SK-N-SH (cell line): ENCODE data around the gene NBEAL2. TPM values are rescaled to one million over a fixed set of nuclear protein-coding genes. Genes with fewer than 3 reads are reported as not detected.

ENCODE experiments used
- CTCF ChIA-PET: fragments of 300-600, 350-600 bp; formaldehyde crosslinking; extraction: SDS; loops from one replicate; lab custom pipeline; 2021; lab: Yijun Ruan, JAX
- POLR2A ChIA-PET: fragments of 350-600 bp; sonication (Branson Sonifier 250); formaldehyde crosslinking; extraction: SDS; loops from one replicate; lab custom pipeline; 2020; ENCODE audit warnings: antibody characterized with exemption, inconsistent platforms; lab: Yijun Ruan, JAX
- DNase-seq: peaks from one replicate; pipeline ENCODE4 v3.0.0; 2012
- H2AFZ ChIP-seq: fragments of 200-600 bp; sonication (generic); 2 replicates; pipeline ENCODE4 v1.8.1; 2016; ENCODE audit warnings: antibody characterized with exemption, mild to moderate bottlenecking, low read depth
- H3F3A ChIP-seq: fragments of 200-600 bp; sonication (generic); replicated peaks from 2 replicates; pipeline ENCODE3; 2016; ENCODE audit warnings: antibody characterized with exemption, mild to moderate bottlenecking; ENCODE audit not compliant: insufficient read depth
- H3K27ac ChIP-seq, 2 experiments: fragments of 200-500 bp in 1 of 2; fragments of 200-600 bp in 1 of 2; sonication (Bioruptor generic) in 1 of 2; sonication (generic), shearing (Covaris generic) in 1 of 2; 2 replicates each; pipeline versions ENCODE4 v1.5.1 to v1.6.1; 2014 to 2016; ENCODE audit warnings: low read depth in 2 of 2, inconsistent platforms in 1 of 2, low read length in 1 of 2, mild to moderate bottlenecking in 1 of 2, mixed read lengths in 1 of 2
- H3K27me3 ChIP-seq: fragments of 200-600 bp; sonication (generic), shearing (Covaris generic); 2 replicates; pipeline ENCODE4 v1.6.1; 2016; ENCODE audit warnings: mixed run types; ENCODE audit not compliant: insufficient read depth
- H3K36me3 ChIP-seq, 2 experiments: fragments of 200-500 bp in 1 of 2; fragments of 200-600 bp in 1 of 2; sonication (Bioruptor generic) in 1 of 2; sonication (generic) in 1 of 2; replicated peaks in 1 of 2; 2 replicates each; pipeline versions ENCODE3 to v1.5.1; 2014 to 2016; ENCODE audit warnings: low read length in 1 of 2, mild to moderate bottlenecking in 1 of 2; ENCODE audit not compliant: insufficient read depth in 2 of 2, control insufficient read depth in 1 of 2
- H3K4me1 ChIP-seq, 2 experiments: fragments of 200-500 bp in 1 of 2; fragments of 200-600 bp in 1 of 2; sonication (Bioruptor generic) in 1 of 2; sonication (generic), shearing (Covaris generic) in 1 of 2; 2 replicates each; pipeline versions ENCODE4 v1.5.1 to v1.6.1; 2014 to 2016; ENCODE audit warnings: low read depth in 1 of 2, low read length in 1 of 2, mixed run types in 1 of 2; ENCODE audit not compliant: insufficient read depth in 2 of 2, control insufficient read depth in 1 of 2
- H3K4me2 ChIP-seq: fragments of 200-600 bp; sonication (generic), shearing (Covaris generic); 2 replicates; pipeline ENCODE4 v1.6.1; 2017; ENCODE audit warnings: mixed run types
- H3K4me3 ChIP-seq, 2 experiments: fragments of 200-500 bp in 1 of 2; fragments of 200-600 bp in 1 of 2; sonication (Bioruptor generic) in 1 of 2; sonication (generic), shearing (Covaris generic) in 1 of 2; 2 replicates each; pipeline versions ENCODE4 v1.5.1 to v1.8.1; 2014 to 2016; ENCODE audit warnings: low read depth in 2 of 2, inconsistent platforms in 1 of 2, low read length in 1 of 2, mild to moderate bottlenecking in 1 of 2, mixed read lengths in 1 of 2, moderate library complexity in 1 of 2
- H3K79me2 ChIP-seq: fragments of 200-600 bp; sonication (generic); 2 replicates; pipeline ENCODE4 v1.8.1; 2017; ENCODE audit warnings: mild to moderate bottlenecking; ENCODE audit not compliant: insufficient read depth
- H3K9ac ChIP-seq: fragments of 200-600 bp; sonication (generic); 2 replicates; pipeline ENCODE4 v1.6.1; 2017; ENCODE audit warnings: mixed run types
- H3K9me2 ChIP-seq: fragments of 200-600 bp; sonication (generic); 2 replicates; pipeline ENCODE4 v1.6.1; 2017; ENCODE audit warnings: mixed run types
- H3K9me3 ChIP-seq: fragments of 200-600 bp; sonication (generic); 2 replicates; pipeline ENCODE4 v1.6.1; 2017; ENCODE audit warnings: mixed run types, mild to moderate bottlenecking, moderate library complexity
- H4K20me1 ChIP-seq: fragments of 200-600 bp; sonication (generic); 2 replicates; pipeline ENCODE4 v1.6.1; 2017; ENCODE audit warnings: mild to moderate bottlenecking, mixed run types; ENCODE audit not compliant: insufficient read depth
- CHD2 ChIP-seq: fragments of 150-350 bp; IDR thresholded peaks from 2 replicates; pipeline ENCODE4 v1.6.1; 2018; ENCODE audit warnings: low read length; ENCODE audit not compliant: partially characterized antibody
- CTCF ChIP-seq: fragments of 200-600 bp; sonication (generic); IDR thresholded peaks from 2 replicates; pipeline ENCODE4 v1.6.1; 2017; ENCODE audit warnings: antibody characterized with exemption, mild to moderate bottlenecking, moderate library complexity
- ELF1 ChIP-seq: IDR thresholded peaks from 2 replicates; pipeline ENCODE4 v1.4.0; 2012
- EZH2phosphoT487 ChIP-seq: fragments of 200-600 bp; sonication (generic); IDR thresholded peaks from 2 replicates; pipeline ENCODE4 v1.6.1; 2017; ENCODE audit warnings: low read depth, mixed run types, mild to moderate bottlenecking, antibody characterized with exemption, moderate library complexity, borderline replicate concordance
- FOSL2 ChIP-seq: IDR thresholded peaks from 2 replicates; pipeline ENCODE4 v1.4.0; 2012; ENCODE audit warnings: low read depth, mild to moderate bottlenecking, moderate library complexity, borderline replicate concordance
- FOXJ3 ChIP-seq: sonication (generic); formaldehyde crosslinking; IDR thresholded peaks from 2 replicates; pipeline ENCODE4 v1.5.1; 2020; ENCODE audit warnings: mild to moderate bottlenecking, missing genetic modification reagents
- FOXM1 ChIP-seq: IDR thresholded peaks from 2 replicates; pipeline ENCODE4 v1.4.0; 2012; ENCODE audit warnings: low read depth, mild to moderate bottlenecking
- IRF3 ChIP-seq: fragments of 150-350 bp; IDR thresholded peaks from 2 replicates; pipeline ENCODE4 v1.6.1; 2016; ENCODE audit warnings: mild to moderate bottlenecking, low read depth, low read length
- JUND ChIP-seq: IDR thresholded peaks from 2 replicates; pipeline ENCODE4 v1.4.0; 2012
- MEF2A ChIP-seq: IDR thresholded peaks from 2 replicates; pipeline ENCODE4 v1.4.0; 2012; ENCODE audit warnings: low read depth, borderline replicate concordance
- MXI1 ChIP-seq: IDR thresholded peaks from 2 replicates; pipeline ENCODE4 v1.6.1; 2012; ENCODE audit warnings: mild to moderate bottlenecking, low read depth, low read length, improper control_type of control experiment
- NRF1 ChIP-seq: IDR thresholded peaks from 2 replicates; pipeline ENCODE4 v1.6.1; 2012; ENCODE audit warnings: low read depth, mild to moderate bottlenecking, low read length
- PBX3 ChIP-seq: IDR thresholded peaks from 2 replicates; pipeline ENCODE4; 2012
- RAD21 ChIP-seq: IDR thresholded peaks from 2 replicates; pipeline ENCODE4 v1.6.1; 2012; ENCODE audit warnings: mild to moderate bottlenecking, low read length
- RCOR1 ChIP-seq: fragments of 150-350 bp; IDR thresholded peaks from 2 replicates; pipeline ENCODE4 v1.6.1; 2017; ENCODE audit warnings: antibody characterized with exemption, low read length
- RFX5 ChIP-seq: IDR thresholded peaks from 2 replicates; pipeline ENCODE4 v1.6.1; 2012; ENCODE audit warnings: mild to moderate bottlenecking, improper control_type of control experiment, low read length
- RXRA ChIP-seq: IDR thresholded peaks from 2 replicates; pipeline ENCODE4 v1.4.0; 2012; ENCODE audit warnings: low read depth, mild to moderate bottlenecking, borderline replicate concordance
- SMC3 ChIP-seq: IDR thresholded peaks from 2 replicates; pipeline ENCODE4 v1.6.1; 2012; ENCODE audit warnings: low read depth, low read length, improper control_type of control experiment
- TCF12 ChIP-seq: IDR thresholded peaks from 2 replicates; pipeline ENCODE4 v1.4.0; 2012
- USF2 ChIP-seq: fragments of 150-350 bp; IDR thresholded peaks from 2 replicates; pipeline ENCODE4 v1.6.1; 2017; ENCODE audit warnings: antibody characterized with exemption, low read length, low read depth, borderline replicate concordance
- WGBS: methylation state at CpG from one replicate; pipeline ENCODE4 v1.1.6; 2017; ENCODE audit warnings: low lambda C conversion rate; 5-methylcytosine and 5-hydroxymethylcytosine counted together
- polyA plus RNA-seq, 3 experiments: library from polyadenylated mRNA; depleted of rRNA; stranded (reverse); fragments of >200 nt; gene quantifications; 2 replicates each; pipeline ENCODE4 v1.2.3, GENCODE V29; 2012

The NBEAL2 gene
- polyA plus RNA-seq, 1 of the 3 experiments (the other 2 are of a cell fraction) = 20.3 TPM

GRCh38 chr3:46986055-46986730 is 6.7 kb downstream of the NBEAL2 start:
- Histone ChIP-seq H4K20me1 (no peaks in the 10 kb centered on the region), H2AFZ (no peak overlapping the region), H3K79me2 (no peaks in the 10 kb centered on the region), H3K4me1 (no peaks in the 10 kb centered on the region; a peak in 1 of 4 replicates), H3K27me3 (no peaks in the 10 kb centered on the region), H3K27ac (no peak overlapping the region), H3K4me2 (no peak overlapping the region), H3K4me3 (no peak overlapping the region), H3K9me2 (no peaks in the 10 kb centered on the region), H3K9ac (no peak overlapping the region), H3F3A (no peaks in the 10 kb centered on the region), H3K36me3 (peaks cover 0 to 4% of the 10 kb centered on the region in 2 experiments), H3K9me3 (no peaks in the 10 kb centered on the region)
- ChIA-PET POLR2A (no interaction called here), CTCF (interaction anchor here (0.6 to 1.8 kb wide), 3 partner anchors 13 to 384 kb away, joined by 3 to 11 read pairs (median 7); no protein-coding TSS in a partner anchor)
- TF ChIP-seq FOXJ3 (CRISPR knock-in tag) = no peak
- no peak for TF ChIP-seq CHD2
- WGBS = 100% methylated on average over 3 of the region's 4 CpGs
- no peak for DNase-seq

- no peaks in the 10 kb centered on the region for H3K9me3 ChIP-seq
- POLR2A ChIA-PET = no interaction called here
- CTCF ChIA-PET = interaction anchor here (1.8 kb wide), 1 partner anchor 12 kb away, joined by 7 read pairs; no protein-coding TSS in a partner anchor
- no peak overlapping the region for H3K27ac ChIP-seq
- no peak overlapping the region for H3K4me3 ChIP-seq
- H3K79me2 ChIP-seq = no peaks in the 10 kb centered on the region
- H3K9ac ChIP-seq = no peak overlapping the region
- whole genome bisulfite sequencing = 100% methylated on average over 1 of the region's 3 CpGs
- H2AFZ ChIP-seq = no peak overlapping the region
- H3K4me2 ChIP-seq = no peak overlapping the region
- peaks cover 0 to 4% of the 10 kb centered on the region in 2 experiments for H3K36me3 ChIP-seq
- H3F3A ChIP-seq = no peaks in the 10 kb centered on the region
- no peaks in the 10 kb centered on the region for H3K27me3 ChIP-seq
- no peaks in the 10 kb centered on the region for H4K20me1 ChIP-seq
- H3K9me2 ChIP-seq = no peaks in the 10 kb centered on the region
- DNase-seq = no peak
- H3K4me1 ChIP-seq = no peaks in the 10 kb centered on the region; a peak in 1 of 4 replicates
- TF ChIP-seq IRF3 = no peak
- no peak for TF ChIP-seq USF2
- no peak for TF ChIP-seq FOXM1
- no peak for TF ChIP-seq RXRA
- no peak for TF ChIP-seq ELF1
- TF ChIP-seq FOSL2 = no peak
- no peak for TF ChIP-seq JUND
- TF ChIP-seq MXI1 = no peak
- TF ChIP-seq TCF12 = no peak
- TF ChIP-seq RFX5 = no peak
- no peak for TF ChIP-seq CTCF
- TF ChIP-seq NRF1 = no peak
- TF ChIP-seq RAD21 = no peak
- TF ChIP-seq MEF2A = no peak
- no peak for TF ChIP-seq PBX3
- no peak for TF ChIP-seq EZH2phosphoT487
- TF ChIP-seq SMC3 = no peak
- TF ChIP-seq RCOR1 = no peak
These were observed 7.4 kb downstream of the NBEAL2 start for GRCh38 chr3:46986782-46987310.
